ENCODE data around the gene P4HA3.

Gene P4HA3

GRCh38 chr11:74226907-74227306, 84.5 kb downstream of the P4HA3 start:
- TF ChIP-seq CTCF (IDR thresholded peaks at IDR 0.05; ENCODE audit: low read depth, low read length): no peak
- DNase-seq (ENCODE audit: extremely low read depth, low read depth): no peak

GRCh38 chr11:74225565-74225964, 85.9 kb downstream of the P4HA3 start:
- no peak for TF ChIP-seq CTCF (IDR thresholded peaks at IDR 0.05; ENCODE audit: low read depth, low read length)
- no peak for DNase-seq (ENCODE audit: extremely low read depth, low read depth)

- DNase-seq (ENCODE audit: extremely low read depth, low read depth): no peak
- TF ChIP-seq CTCF (IDR thresholded peaks at IDR 0.05; ENCODE audit: low read depth, low read length): no peak
Measured at GRCh38 chr11:74221816-74222215, 89.6 kb downstream of the P4HA3 start.

GRCh38 chr11:74220376-74220775, 91.1 kb downstream of the P4HA3 start:
- TF ChIP-seq CTCF (IDR thresholded peaks at IDR 0.05; ENCODE audit: low read depth, low read length): no peak
- DNase-seq (ENCODE audit: extremely low read depth, low read depth): no peak
